Anterior cingulate cortex (tissue), 58 donors: ENCODE measurements around the gene PRSS22.
A peak's percentile ranks its signal among the peaks of the same experiment; 100 is the strongest.

Experiments
- DNase-seq, 58 donors: peaks; one replicate each; lab custom pipeline; 2025; lab: John Stamatoyannopoulos, UW

The PRSS22 gene

GRCh38 chr16:2831203-2831602 is 26.8 kb downstream of the PRSS22 start:
- no peak for DNase-seq

GRCh38 chr16:2830355-2830695 is 27.6 kb downstream of the PRSS22 start:
- DNase-seq, result no peak

GRCh38 chr16:2829501-2830354 is 28.2 kb downstream of the PRSS22 start, which contains the start of gene ZG16B:
ZG16B (plus strand) TSS chr16:2830303; CDS start chr16:2830442, 139 bp downstream.
- no peak for DNase-seq

- no peak for DNase-seq
Measured at GRCh38 chr16:2828876-2829430, 29.0 kb downstream of the PRSS22 start.

- DNase-seq, result no peak
Measured at GRCh38 chr16:2828521-2828840, 29.5 kb downstream of the PRSS22 start.

GRCh38 chr16:2827831-2828520 is 30.0 kb downstream of the PRSS22 start:
- no peak for DNase-seq

GRCh38 chr16:2827374-2827791 is 30.6 kb downstream of the PRSS22 start:
- peak in 2 of 58 donors; percentile 8 to 18 for DNase-seq

- DNase-seq, result no peak
Measured at GRCh38 chr16:2826591-2827373, 31.2 kb downstream of the PRSS22 start.

GRCh38 chr16:2825906-2826305 is 32.1 kb downstream of the PRSS22 start:
- no peak for DNase-seq

GRCh38 chr16:2825049-2825742 is 32.8 kb downstream of the PRSS22 start:
- no peak for DNase-seq

- no peak for DNase-seq
Measured at GRCh38 chr16:2824626-2825025, 33.3 kb downstream of the PRSS22 start.

- DNase-seq, result no peak
Measured at GRCh38 chr16:2822496-2822895, 35.5 kb downstream of the PRSS22 start.

GRCh38 chr16:2822158-2822495 is 35.8 kb downstream of the PRSS22 start:
- no peak for DNase-seq

GRCh38 chr16:2821487-2822157 is 36.3 kb downstream of the PRSS22 start:
- DNase-seq, result no peak

GRCh38 chr16:2820836-2821486 is 37.0 kb downstream of the PRSS22 start:
- no peak for DNase-seq

GRCh38 chr16:2819939-2820835 is 37.8 kb downstream of the PRSS22 start:
- no peak for DNase-seq

- no peak for DNase-seq
Measured at GRCh38 chr16:2819179-2819938, 38.6 kb downstream of the PRSS22 start.
